Brain pericyte (primary cell): ENCODE measurements around the gene UBE2L6.

Experiments used
- DNase-seq: peaks from one replicate; pipeline ENCODE4 v3.0.0-alpha.2; 2012; ENCODE audit warnings: low read depth, low spot score

UBE2L6 gene

GRCh38 chr11:57530215-57530595 is 37.3 kb downstream of the UBE2L6 start:
- DNase-seq: no peak

- no peak for DNase-seq
Observed at GRCh38 chr11:57529012-57529411, 38.5 kb downstream of the UBE2L6 start.

- DNase-seq: no peak
Observed at GRCh38 chr11:57527056-57527631, 40.3 kb downstream of the UBE2L6 start.

- no peak for DNase-seq
Observed at GRCh38 chr11:57523419-57523818, 44.1 kb downstream of the UBE2L6 start.

- no peak for DNase-seq
Observed at GRCh38 chr11:57521116-57521515, 46.4 kb downstream of the UBE2L6 start.

GRCh38 chr11:57516061-57516443 is 51.4 kb downstream of the UBE2L6 start:
- no peak for DNase-seq

GRCh38 chr11:57515332-57516060 is 52.0 kb downstream of the UBE2L6 start, which contains the start of gene SLC43A1:
SLC43A1 (minus strand) TSS chr11:57515702; CDS start chr11:57514111, 1,591 bp downstream.
- DNase-seq: no peak

GRCh38 chr11:57514538-57515331 is 52.7 kb downstream of the UBE2L6 start:
- DNase-seq: no peak

- no peak for DNase-seq
Observed at GRCh38 chr11:57513911-57514537, 53.4 kb downstream of the UBE2L6 start.

- no peak for DNase-seq
Observed at GRCh38 chr11:57513452-57513795, 54.0 kb downstream of the UBE2L6 start.

GRCh38 chr11:57512646-57513451 is 54.6 kb downstream of the UBE2L6 start:
- DNase-seq: no peak

GRCh38 chr11:57511741-57512430 is 55.6 kb downstream of the UBE2L6 start:
- DNase-seq: no peak

GRCh38 chr11:57508341-57509170 is 58.9 kb downstream of the UBE2L6 start:
- DNase-seq: no peak

- no peak for DNase-seq
Observed at GRCh38 chr11:57506522-57506921, 61.0 kb downstream of the UBE2L6 start.

GRCh38 chr11:57504511-57504910 is 63.0 kb downstream of the UBE2L6 start:
- no peak for DNase-seq

- DNase-seq: no peak
Observed at GRCh38 chr11:57502870-57503269, 64.6 kb downstream of the UBE2L6 start.

- DNase-seq: no peak
Observed at GRCh38 chr11:57502376-57502775, 65.1 kb downstream of the UBE2L6 start.

GRCh38 chr11:57501953-57502352 is 65.5 kb downstream of the UBE2L6 start:
- no peak for DNase-seq
